ENCODE results near the gene TTC19.
"Not testable (repeated sequence)": the region's sequence is repeated elsewhere in the genome, so short reads cannot be mapped to it uniquely, and the experiment has no call there.

DNA sequence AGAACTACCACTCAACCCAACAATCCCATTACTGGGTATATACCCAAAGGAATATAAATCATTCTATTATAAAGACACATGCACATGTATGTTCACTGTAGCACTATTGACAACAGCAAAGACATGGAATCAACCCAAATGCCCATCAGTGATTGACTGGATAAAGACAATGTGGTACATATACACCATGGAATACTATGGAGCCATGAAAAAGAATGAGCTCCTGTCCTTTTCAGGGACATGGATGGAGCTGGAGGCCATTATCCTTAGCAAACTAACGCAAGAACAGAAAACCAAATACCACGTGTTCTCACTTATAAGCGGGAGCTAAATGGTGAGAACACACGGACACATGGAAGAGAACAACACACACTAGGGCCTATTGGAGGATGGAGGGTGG lies 55.5 kb downstream of the TTC19 start:
- TF ChIP-seq POLR2A, SPI1, POLR2AphosphoS5, TAF1 (IDR thresholded peaks at IDR 0.05; ENCODE audit: low read depth, low read length): not testable (repeated sequence)

Data from GM12891 (cell line).